HG02840 (cell line): Measurements from ENCODE around the gene MIEF1.

ENCODE experiments used
- ATAC-seq: cut with Tn5 transposase; IDR thresholded peaks from one replicate; pipeline ENCODE4 v1.9.1; 2021; ENCODE audit warnings: mild to moderate bottlenecking, moderate library complexity, moderate number of reproducible peaks; ENCODE audit not compliant: unreplicated experiment, low FRiP score

The MIEF1 gene

GRCh38 chr22:39470451-39471291 is 31.4 kb upstream of the MIEF1 start:
- ATAC-seq, result no peak

GRCh38 chr22:39471381-39472141 is 30.5 kb upstream of the MIEF1 start:
- no peak for ATAC-seq

GRCh38 chr22:39472570-39473556 is 29.2 kb upstream of the MIEF1 start:
- ATAC-seq, result no peak

- ATAC-seq, result no peak
Measured at GRCh38 chr22:39473851-39474250, 28.2 kb upstream of the MIEF1 start.

- no peak for ATAC-seq
Measured at GRCh38 chr22:39474351-39475111, 27.6 kb upstream of the MIEF1 start.

GRCh38 chr22:39475337-39475736 is 26.8 kb upstream of the MIEF1 start:
- no peak for ATAC-seq

GRCh38 chr22:39475902-39476301 is 26.2 kb upstream of the MIEF1 start:
- ATAC-seq, result no peak

GRCh38 chr22:39476664-39477063 is 25.4 kb upstream of the MIEF1 start:
- no peak for ATAC-seq

- ATAC-seq, result no peak
Measured at GRCh38 chr22:39477542-39477941, 24.5 kb upstream of the MIEF1 start.

GRCh38 chr22:39478441-39478850 is 23.6 kb upstream of the MIEF1 start:
- no peak for ATAC-seq

GRCh38 chr22:39479254-39479653 is 22.8 kb upstream of the MIEF1 start:
- ATAC-seq, result no peak

GRCh38 chr22:39480557-39480956 is 21.5 kb upstream of the MIEF1 start:
- no peak for ATAC-seq

GRCh38 chr22:39481054-39481453 is 21.0 kb upstream of the MIEF1 start:
- no peak for ATAC-seq

GRCh38 chr22:39481595-39481994 is 20.5 kb upstream of the MIEF1 start:
- no peak for ATAC-seq

GRCh38 chr22:39482768-39483167 is 19.3 kb upstream of the MIEF1 start:
- no peak for ATAC-seq

- ATAC-seq, result no peak
Measured at GRCh38 chr22:39486951-39487825, 14.9 kb upstream of the MIEF1 start.

GRCh38 chr22:39487826-39488520 is 14.1 kb upstream of the MIEF1 start:
- ATAC-seq, result no peak

- no peak for ATAC-seq
Measured at GRCh38 chr22:39488563-39489083, 13.5 kb upstream of the MIEF1 start.
